WERI-Rb-1 (cell line): ENCODE results near the gene ALDH2.
"Not testable (repeated sequence)": the region's sequence is repeated elsewhere in the genome, so short reads cannot be mapped to it uniquely, and the experiment has no call there.

ENCODE experiments used
- DNase-seq: peaks from one replicate; pipeline ENCODE4 v3.0.0-alpha.2; 2020
- H3K27ac ChIP-seq: fragments of 250-450 bp; sonication (Bioruptor Pico); 2 replicates; pipeline ENCODE4 v1.5.1; 2020; ENCODE audit warnings: mild to moderate bottlenecking, moderate library complexity
- H3K27me3 ChIP-seq: fragments of 250-450 bp; sonication (Bioruptor Pico); 2 replicates; pipeline ENCODE4 v1.5.1; 2021; ENCODE audit warnings: mild to moderate bottlenecking, low read depth, moderate library complexity; ENCODE audit not compliant: insufficient read depth, severe bottlenecking
- H3K36me3 ChIP-seq: fragments of 250-450 bp; sonication (Bioruptor Pico); 2 replicates; pipeline ENCODE4 v1.5.1; 2020; ENCODE audit warnings: mild to moderate bottlenecking, moderate library complexity
- H3K4me3 ChIP-seq: 2 replicates; pipeline ENCODE4 v1.5.1; 2011; ENCODE audit warnings: low read depth, mild to moderate bottlenecking, control low read depth, low read length
- H3K9me3 ChIP-seq: fragments of 250-450 bp; sonication (Bioruptor Pico); 2 replicates; pipeline ENCODE4 v1.5.1; 2021; ENCODE audit warnings: mild to moderate bottlenecking, moderate library complexity; ENCODE audit not compliant: severe bottlenecking
- TF ChIP-seq, protein P1 (sequence below): IDR thresholded peaks from 2 replicates; pipeline ENCODE4 v1.5.1; 2011; ENCODE audit warnings: low read depth, mild to moderate bottlenecking, control low read depth, inconsistent platforms, low read length

The ALDH2 gene

DNA sequence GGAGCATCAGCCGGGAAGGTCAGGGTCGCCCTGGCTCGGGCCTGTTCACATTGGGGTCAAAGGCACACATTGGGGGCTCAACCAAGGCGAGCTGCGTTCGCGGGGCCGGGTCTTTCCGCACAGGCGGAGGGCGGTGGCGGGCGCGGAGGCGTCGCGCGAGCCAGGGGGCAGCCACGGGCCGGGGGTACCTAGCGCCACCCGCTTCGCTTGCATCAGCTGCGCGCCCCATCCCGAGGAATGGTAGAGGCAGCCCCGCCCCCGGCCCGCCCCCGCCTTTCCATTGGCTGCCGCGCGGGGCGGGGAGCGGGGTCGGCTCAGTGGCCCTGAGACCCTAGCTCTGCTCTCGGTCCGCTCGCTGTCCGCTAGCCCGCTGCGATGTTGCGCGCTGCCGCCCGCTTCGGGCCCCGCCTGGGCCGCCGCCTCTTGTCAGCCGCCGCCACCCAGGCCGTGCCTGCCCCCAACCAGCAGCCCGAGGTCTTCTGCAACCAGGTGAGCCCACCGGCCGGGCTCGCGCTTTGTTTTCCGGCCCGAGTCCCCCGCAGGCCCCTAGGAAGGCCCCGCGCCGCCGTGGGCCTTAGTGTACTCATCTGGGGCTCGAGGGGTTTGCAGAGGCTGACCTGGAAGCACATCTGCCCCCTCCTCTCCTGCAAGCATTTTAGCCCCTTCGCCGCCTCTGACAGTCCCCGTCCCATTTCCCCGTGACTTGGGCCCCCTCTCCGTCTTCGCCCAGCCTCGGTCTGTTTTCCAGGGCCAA, at the start of gene ALDH2:
ALDH2 (plus strand) TSS at position 326 of the 754 bp plus-strand sequence; CDS start at position 376, 50 bp downstream.
- Histone ChIP-seq H3K4me3 (no peak within 1 kb of the TSS), H3K27me3 (no peaks in the 10 kb centered on the region), H3K36me3 (no peaks in the 10 kb centered on the region), H3K9me3 (no peaks in the 10 kb centered on the region), H3K27ac (no peak within 1 kb of the TSS)
- no peak for DNase-seq
- TF ChIP-seq, protein P1, sequence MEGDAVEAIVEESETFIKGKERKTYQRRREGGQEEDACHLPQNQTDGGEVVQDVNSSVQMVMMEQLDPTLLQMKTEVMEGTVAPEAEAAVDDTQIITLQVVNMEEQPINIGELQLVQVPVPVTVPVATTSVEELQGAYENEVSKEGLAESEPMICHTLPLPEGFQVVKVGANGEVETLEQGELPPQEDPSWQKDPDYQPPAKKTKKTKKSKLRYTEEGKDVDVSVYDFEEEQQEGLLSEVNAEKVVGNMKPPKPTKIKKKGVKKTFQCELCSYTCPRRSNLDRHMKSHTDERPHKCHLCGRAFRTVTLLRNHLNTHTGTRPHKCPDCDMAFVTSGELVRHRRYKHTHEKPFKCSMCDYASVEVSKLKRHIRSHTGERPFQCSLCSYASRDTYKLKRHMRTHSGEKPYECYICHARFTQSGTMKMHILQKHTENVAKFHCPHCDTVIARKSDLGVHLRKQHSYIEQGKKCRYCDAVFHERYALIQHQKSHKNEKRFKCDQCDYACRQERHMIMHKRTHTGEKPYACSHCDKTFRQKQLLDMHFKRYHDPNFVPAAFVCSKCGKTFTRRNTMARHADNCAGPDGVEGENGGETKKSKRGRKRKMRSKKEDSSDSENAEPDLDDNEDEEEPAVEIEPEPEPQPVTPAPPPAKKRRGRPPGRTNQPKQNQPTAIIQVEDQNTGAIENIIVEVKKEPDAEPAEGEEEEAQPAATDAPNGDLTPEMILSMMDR = no peak

DNA sequence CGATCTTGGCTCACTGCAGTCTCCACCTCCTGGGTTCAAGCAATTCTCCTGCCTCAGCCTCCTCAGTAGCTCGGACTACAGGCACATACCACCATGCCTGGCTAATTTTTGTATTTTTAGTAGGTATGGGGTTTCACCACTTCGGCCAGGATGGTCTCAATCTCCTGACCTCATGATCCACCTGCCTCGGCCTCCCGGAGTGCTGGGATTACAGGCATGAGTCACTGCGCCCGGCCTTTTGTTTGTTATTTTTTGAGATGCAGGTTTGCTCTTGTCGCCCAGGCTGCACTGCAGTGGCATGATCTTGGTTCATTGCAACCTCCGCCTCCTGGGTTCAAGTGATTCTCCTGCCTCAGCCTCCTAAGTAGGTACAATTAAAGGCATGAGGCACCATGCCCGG, 47.4 kb upstream of the ALDH2 start:
- not testable (repeated sequence) for H3K9me3 ChIP-seq, H3K27ac ChIP-seq, DNase-seq, H3K4me3 ChIP-seq, H3K27me3 ChIP-seq
- H3K36me3 ChIP-seq = peaks cover 14% of the 10 kb centered on the region

DNA sequence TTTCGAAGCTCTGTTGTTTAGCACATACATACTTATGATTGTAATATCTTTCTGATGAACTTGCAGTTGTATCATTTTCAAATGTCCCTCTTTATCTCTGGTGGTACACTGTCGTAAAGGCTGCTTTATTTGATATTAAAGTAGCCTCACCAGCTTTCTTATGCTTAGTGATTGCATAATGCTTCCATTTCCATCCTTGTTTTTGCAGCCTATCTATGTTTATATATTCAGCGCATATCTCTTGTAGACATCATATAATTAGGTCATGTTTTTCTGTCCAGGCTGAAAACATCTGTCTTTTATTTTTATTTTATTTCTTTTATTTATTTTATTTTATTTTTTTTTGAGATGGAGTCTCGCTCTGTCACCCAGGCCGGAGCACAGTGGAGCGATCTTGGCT, 46.3 kb upstream of the ALDH2 start:
- TF ChIP-seq, protein P1 = no peak
- no peaks in the 10 kb centered on the region for H3K9me3 ChIP-seq
- no peak overlapping the region for H3K27ac ChIP-seq

DNA sequence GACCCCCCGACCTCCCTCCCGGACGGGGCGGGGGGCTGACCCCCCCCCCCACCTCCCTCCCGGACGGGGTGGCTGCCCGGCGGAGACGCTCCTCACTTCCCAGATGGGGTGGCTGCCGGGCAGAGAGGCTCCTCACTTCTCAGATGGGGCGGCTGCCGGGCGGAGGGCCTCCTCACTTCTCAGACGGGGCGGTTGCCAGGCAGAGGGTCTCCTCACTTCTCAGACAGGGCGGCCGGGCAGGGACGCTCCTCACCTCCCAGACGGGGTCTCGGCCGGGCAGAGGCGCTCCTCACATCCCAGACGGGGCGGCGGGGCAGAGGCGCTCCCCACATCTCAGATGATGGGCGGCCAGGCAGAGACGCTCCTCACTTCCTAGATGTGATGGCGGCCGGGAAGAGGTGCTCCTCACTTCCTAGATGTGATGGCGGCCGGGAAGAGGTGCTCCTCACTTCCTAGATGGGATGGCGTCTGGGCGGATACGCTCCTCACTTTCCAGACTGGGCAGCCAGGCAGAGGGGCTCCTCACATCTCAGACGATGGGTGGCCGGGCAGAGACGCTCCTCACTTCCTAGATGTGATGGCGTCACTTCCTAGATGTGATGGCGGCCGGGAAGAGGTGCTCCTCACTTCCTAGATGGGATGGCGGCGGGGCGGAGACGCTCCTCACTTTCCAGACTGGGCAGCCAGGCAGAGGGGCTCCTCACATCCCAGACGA, 42.9 kb upstream of the ALDH2 start:
- H3K27ac ChIP-seq, H3K9me3 ChIP-seq, H3K4me3 ChIP-seq, DNase-seq, H3K27me3 ChIP-seq: not testable (repeated sequence)
- peaks cover 11% of the 10 kb centered on the region for H3K36me3 ChIP-seq

More for the DNA sequence above, 46.3 kb upstream of the ALDH2 start:
- Histone ChIP-seq H3K4me3 (no peak overlapping the region), H3K27me3 (no peaks in the 10 kb centered on the region), H3K36me3 (peaks cover 14% of the 10 kb centered on the region)
- DNase-seq = no peak

DNA sequence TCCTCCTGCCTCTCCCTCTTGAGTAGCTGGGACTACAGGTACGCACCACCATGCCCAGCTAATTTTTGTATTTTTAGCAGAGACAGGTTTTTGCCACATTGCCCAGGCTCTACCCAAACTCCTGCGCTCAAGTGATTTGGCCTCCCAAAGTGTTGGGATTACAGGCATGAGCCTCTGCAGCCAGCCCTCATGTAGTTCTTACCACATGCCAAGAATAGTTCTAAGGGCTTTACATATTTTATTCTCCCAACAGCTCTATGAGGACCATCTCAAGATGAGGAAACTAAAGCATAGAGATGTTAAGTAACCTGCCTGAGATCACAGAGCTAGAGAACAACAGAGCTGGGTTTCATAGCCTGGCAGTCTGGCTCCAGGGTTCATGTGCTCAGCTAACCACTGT, 37.9 kb upstream of the ALDH2 start:
- H3K27me3 ChIP-seq = no peaks in the 10 kb centered on the region
- no peaks in the 10 kb centered on the region; the same call in 1 of the 2 replicates for H3K36me3 ChIP-seq
- H3K9me3 ChIP-seq = no peaks in the 10 kb centered on the region
- H3K27ac ChIP-seq = no peak overlapping the region
- DNase-seq = no peak
- TF ChIP-seq, protein P1 = no peak
- no peak overlapping the region for H3K4me3 ChIP-seq

DNA sequence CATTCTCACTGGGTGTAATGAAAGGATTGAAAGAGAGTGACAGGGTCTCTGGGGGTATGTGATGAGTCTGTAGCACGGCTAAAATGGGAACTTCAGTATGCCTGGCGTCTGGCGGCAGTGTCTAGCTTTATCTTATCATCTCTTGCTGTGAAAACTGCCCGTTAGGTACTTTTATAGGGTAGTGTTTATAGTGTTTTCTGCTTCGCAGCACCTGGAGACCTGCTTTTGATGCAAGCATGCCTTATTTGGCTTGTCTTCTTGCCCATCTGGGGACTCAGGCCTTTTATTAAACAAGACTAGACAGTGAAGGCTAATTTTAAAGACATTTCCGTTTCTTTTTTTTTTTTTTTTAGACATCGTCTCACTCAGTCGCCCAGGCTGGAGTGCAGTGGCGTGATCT, 36.3 kb upstream of the ALDH2 start:
- H3K36me3 ChIP-seq = peaks cover 5% of the 10 kb centered on the region; the same call in 1 of the 2 replicates
- no peaks in the 10 kb centered on the region for H3K9me3 ChIP-seq
- TF ChIP-seq, protein P1 = no peak
- no peak overlapping the region for H3K4me3 ChIP-seq
- no peaks in the 10 kb centered on the region for H3K27me3 ChIP-seq
- DNase-seq = no peak
- H3K27ac ChIP-seq = no peak overlapping the region
